Astrocyte of the spinal cord (primary cell): ENCODE data around the gene SUPT20H.

ENCODE experiments used
- DNase-seq: peaks from one replicate; pipeline ENCODE4 v3.0.0; 2011; ENCODE audit warnings: low read depth, low spot score
- H3K4me3 ChIP-seq: 2 replicates; pipeline ENCODE4 v1.5.1; 2011; ENCODE audit warnings: low read depth, mild to moderate bottlenecking, low read length, moderate library complexity
- CTCF ChIP-seq: IDR thresholded peaks from 2 replicates; pipeline ENCODE4 v1.5.1; 2012; ENCODE audit warnings: low read depth, mild to moderate bottlenecking, low read length, inconsistent platforms
- in situ Hi-C: cut with HindIII; loops from 2 replicates; pipeline ENCODE4 v1.10.0; 2017; ENCODE audit warnings: low sequenced_read_pairs

Gene SUPT20H

GRCh38 chr13:37040789-37041188, 18.7 kb downstream of the SUPT20H start:
- DNase-seq: no peak
- H3K4me3 ChIP-seq: no peak overlapping the region
- in situ Hi-C loops: no loop called here
- no peak for TF ChIP-seq CTCF

- in situ Hi-C loops: no loop called here
- TF ChIP-seq CTCF: no peak
- H3K4me3 ChIP-seq: no peak overlapping the region
- DNase-seq: no peak
Measured at GRCh38 chr13:37039896-37040295, 19.6 kb downstream of the SUPT20H start.

- no peak overlapping the region for H3K4me3 ChIP-seq
- DNase-seq: no peak
- in situ Hi-C loops: no loop called here
- TF ChIP-seq CTCF: no peak
Measured at GRCh38 chr13:37037241-37037640, 22.2 kb downstream of the SUPT20H start.

- no peak for TF ChIP-seq CTCF
- H3K4me3 ChIP-seq: no peak overlapping the region
- in situ Hi-C loops: no loop called here
- DNase-seq: peak; percentile 5
Measured at GRCh38 chr13:37029617-37030016, 29.9 kb downstream of the SUPT20H start.

- TF ChIP-seq CTCF: no peak
- no peak for DNase-seq
- in situ Hi-C loops: no loop called here
- H3K4me3 ChIP-seq: no peak overlapping the region
Measured at GRCh38 chr13:37027639-37028038, 31.8 kb downstream of the SUPT20H start.

GRCh38 chr13:37026771-37027170, 32.7 kb downstream of the SUPT20H start:
- in situ Hi-C loops: no loop called here
- H3K4me3 ChIP-seq: no peak overlapping the region
- DNase-seq: no peak
- no peak for TF ChIP-seq CTCF

GRCh38 chr13:37023871-37024270, 35.6 kb downstream of the SUPT20H start:
- no peak for TF ChIP-seq CTCF
- no peak overlapping the region for H3K4me3 ChIP-seq
- peak; percentile 15 for DNase-seq
- in situ Hi-C loops: no loop called here
